Stomach (tissue), 9 donors: ENCODE results near the gene FOXJ3. TPM values are rescaled to one million over a fixed set of nuclear protein-coding genes. Genes with fewer than 3 reads are reported as not detected.
A peak's percentile ranks its signal among the peaks of the same experiment; 100 is the strongest.

Experiments used
- DNase-seq, 2 donors: peaks; one replicate each; pipeline versions ENCODE4 v3.0.0 to v3.0.0-alpha.2; 2013 to 2019
- H3K27ac ChIP-seq, 5 donors: fragments of 200-600 bp in 4 of 5; sonication (generic) in 4 of 5; one replicate each; pipeline ENCODE4 v1.5.1; 2013 to 2019; ENCODE audit warnings: mild to moderate bottlenecking in 1 of 5, moderate library complexity in 1 of 5
- H3K27me3 ChIP-seq, 3 donors: fragments of 200-600 bp; sonication (generic); one replicate each; pipeline ENCODE4 v1.5.1; 2017 to 2019; ENCODE audit warnings: mixed run types in 1 of 3
- H3K36me3 ChIP-seq, 4 donors: fragments of 200-600 bp; sonication (generic); 1 replicate in 3 of 4; 2 replicates in 1 of 4; pipeline ENCODE4 v1.5.1; 2016 to 2019
- H3K4me1 ChIP-seq, 4 donors: fragments of 200-600 bp; sonication (generic); one replicate each; pipeline ENCODE4 v1.5.1; 2016 to 2019
- H3K4me3 ChIP-seq, 4 donors: fragments of 200-600 bp; sonication (generic) in 3 of 4; one replicate each; pipeline ENCODE4 v1.5.1; 2016 to 2019; ENCODE audit warnings: mild to moderate bottlenecking in 1 of 4
- H3K9me3 ChIP-seq, 4 donors: fragments of 200-600 bp; sonication (generic); one replicate each; pipeline ENCODE4 v1.5.1; 2016 to 2019
- EP300 ChIP-seq: sonication (generic); formaldehyde crosslinking; IDR thresholded peaks from one replicate; pipeline ENCODE4 v1.6.1; 2017; ENCODE audit warnings: antibody characterized with exemption
- POLR2A ChIP-seq, 4 donors: fragments of 450-650 bp; IDR thresholded peaks; one replicate each; pipeline ENCODE4 v1.6.1; 2016; ENCODE audit warnings: antibody characterized with exemption in 4 of 4, control low read depth in 2 of 4, mild to moderate bottlenecking in 1 of 4, moderate library complexity in 1 of 4
- POLR2AphosphoS5 ChIP-seq, 3 donors: sonication (generic); formaldehyde crosslinking; IDR thresholded peaks; one replicate each; pipeline ENCODE4 v1.6.1; 2016; ENCODE audit warnings: antibody characterized with exemption in 3 of 3
- WGBS, 5 donors: extraction: QIAGEN DNeasy Blood & Tissue Kit in 3 of 5; methylation state at CpG; one replicate each; pipeline versions ENCODE4 v1.1.5 to v1.1.7; 2013 to 2018; 5-methylcytosine and 5-hydroxymethylcytosine counted together
- intact Hi-C: fragments of 100-400 bp; cut with DNase I; formaldehyde crosslinking; loops from one replicate; pipeline ENCODE4 v1.15.1; 2023; ENCODE audit warnings: low total_unique reads
- polyA plus RNA-seq, 3 donors: library from polyadenylated mRNA; stranded (reverse); fragments of 200-250 nt; gene quantifications; one replicate each; pipeline ENCODE4 v1.2.3, GENCODE V29; 2013
- total RNA-seq, 5 donors: library from RNA; depleted of rRNA; stranded (reverse); fragments of >200 nt; gene quantifications; one replicate each; pipeline versions ENCODE4 v1.1.0 to v1.2.3, GENCODE V29; 2014 to 2016
- TF ChIP-seq, protein P1 (sequence below), 7 experiments: fragments of 450-650 bp in 4 of 7; fragments of 200-600 bp in 3 of 7; sonication (generic) in 3 of 7; IDR thresholded peaks; one replicate each; pipeline ENCODE4 v1.5.1; 2016 to 2019; ENCODE audit warnings: antibody characterized with exemption in 7 of 7, control low read depth in 2 of 7, mild to moderate bottlenecking in 1 of 7
- donor health status: healthy with polysubstance abuse.
- donor health status: Bipolar disorder and iron deficiency.
- donor health status: healthy.

The FOXJ3 gene
- total and polyA plus RNA-seq, 8 donors = 8.3 to 57.3 (median 12.3) TPM

DNA sequence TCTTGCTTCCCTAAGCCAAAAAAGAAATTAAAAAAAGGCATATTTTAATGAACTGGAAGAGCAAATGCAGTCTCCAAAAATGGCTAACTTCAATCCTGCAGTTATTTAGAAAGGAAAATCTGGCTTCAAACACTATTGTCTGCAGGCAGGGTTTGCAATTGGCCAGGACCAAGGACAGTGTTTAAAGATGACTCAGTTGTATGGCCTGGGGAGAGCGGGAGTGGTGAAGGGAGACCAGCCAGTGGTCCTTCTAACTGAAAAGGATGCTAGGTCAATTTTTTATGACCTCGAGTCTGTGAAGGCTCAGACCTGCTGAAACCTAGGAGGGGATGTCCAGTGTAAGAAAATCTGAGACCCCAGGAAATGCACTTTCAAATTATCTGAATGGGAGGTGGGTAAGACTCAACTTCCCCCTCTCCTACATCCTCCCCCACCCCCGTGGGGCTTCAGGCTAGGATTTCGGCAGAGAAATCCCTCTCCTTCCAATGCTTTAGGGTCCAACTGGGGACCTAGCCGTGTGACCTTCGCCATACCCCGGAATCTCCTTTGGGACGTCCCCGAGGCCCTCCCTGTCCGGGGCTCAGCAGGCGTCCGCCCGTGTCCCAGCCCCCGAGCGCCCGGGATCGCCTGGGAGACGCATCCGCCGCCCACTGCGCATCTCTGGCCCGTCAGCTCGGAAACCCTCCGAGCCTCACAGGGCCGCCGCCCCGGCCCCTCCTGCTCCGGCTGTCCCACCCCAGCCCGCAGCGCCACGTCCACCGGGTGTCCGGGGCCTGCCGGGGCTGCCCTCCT is 45.0 kb upstream of the FOXJ3 start:
- no peak for TF ChIP-seq POLR2A (IDR thresholded peaks at IDR 0.05)
- intact Hi-C loops = no loop called here
- Histone ChIP-seq H3K27me3 (peaks cover 0 to 24% (median 7%) of the 10 kb centered on the region in 3 donors), H3K27ac (peak overlapping the region in 3 of 5 donors; percentile 33 to 78 (median 50)), H3K9me3 (no peaks in the 10 kb centered on the region), H3K36me3 (no peaks in the 10 kb centered on the region), H3K4me3 (peak overlapping the region; percentile 64 to 80 (median 68)), H3K4me1 (peaks cover 9 to 19% (median 12%) of the 10 kb centered on the region in 4 donors)
- WGBS, 5 donors = 2 to 10% (median 2%) methylated on average over 6 to 34 of the region's 34 CpGs
- DNase-seq = peak in 1 of 2 donors; percentile 50

DNA sequence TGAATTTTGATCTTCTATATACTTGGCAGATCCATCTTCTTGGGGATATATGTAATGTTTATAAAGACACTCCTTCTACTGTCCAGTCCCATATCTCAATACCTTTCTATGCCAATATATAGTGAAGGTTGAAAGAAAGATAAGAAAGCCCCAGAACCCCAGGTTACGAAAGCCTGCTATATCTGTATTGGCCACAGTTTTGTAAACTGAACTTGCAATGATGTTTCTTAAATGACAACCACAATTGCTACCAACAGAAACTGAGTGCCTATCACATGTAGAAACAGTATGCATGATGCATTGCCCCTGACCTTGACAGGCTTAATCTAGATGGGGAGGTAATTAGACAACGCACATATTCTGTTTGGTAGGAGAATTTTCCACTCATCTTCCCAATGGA is 37.8 kb upstream of the FOXJ3 start:
- DNase-seq = no peak
- intact Hi-C loops = no loop called here
- WGBS, 5 donors = 74 to 84% (median 79%) methylated on average over 2 of the region's 2 CpGs
- Histone ChIP-seq H3K4me3 (no peak overlapping the region), H3K27ac (no peak overlapping the region), H3K9me3 (no peaks in the 10 kb centered on the region), H3K27me3 (no peaks in the 10 kb centered on the region), H3K4me1 (no peaks in the 10 kb centered on the region), H3K36me3 (no peaks in the 10 kb centered on the region)
- TF ChIP-seq, protein P1, sequence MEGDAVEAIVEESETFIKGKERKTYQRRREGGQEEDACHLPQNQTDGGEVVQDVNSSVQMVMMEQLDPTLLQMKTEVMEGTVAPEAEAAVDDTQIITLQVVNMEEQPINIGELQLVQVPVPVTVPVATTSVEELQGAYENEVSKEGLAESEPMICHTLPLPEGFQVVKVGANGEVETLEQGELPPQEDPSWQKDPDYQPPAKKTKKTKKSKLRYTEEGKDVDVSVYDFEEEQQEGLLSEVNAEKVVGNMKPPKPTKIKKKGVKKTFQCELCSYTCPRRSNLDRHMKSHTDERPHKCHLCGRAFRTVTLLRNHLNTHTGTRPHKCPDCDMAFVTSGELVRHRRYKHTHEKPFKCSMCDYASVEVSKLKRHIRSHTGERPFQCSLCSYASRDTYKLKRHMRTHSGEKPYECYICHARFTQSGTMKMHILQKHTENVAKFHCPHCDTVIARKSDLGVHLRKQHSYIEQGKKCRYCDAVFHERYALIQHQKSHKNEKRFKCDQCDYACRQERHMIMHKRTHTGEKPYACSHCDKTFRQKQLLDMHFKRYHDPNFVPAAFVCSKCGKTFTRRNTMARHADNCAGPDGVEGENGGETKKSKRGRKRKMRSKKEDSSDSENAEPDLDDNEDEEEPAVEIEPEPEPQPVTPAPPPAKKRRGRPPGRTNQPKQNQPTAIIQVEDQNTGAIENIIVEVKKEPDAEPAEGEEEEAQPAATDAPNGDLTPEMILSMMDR (IDR thresholded peaks at IDR 0.05) = no peak
- TF ChIP-seq EP300 (no peak), POLR2A (IDR thresholded peaks at IDR 0.05) (no peak), POLR2AphosphoS5 (IDR thresholded peaks at IDR 0.05) (no peak)

DNA sequence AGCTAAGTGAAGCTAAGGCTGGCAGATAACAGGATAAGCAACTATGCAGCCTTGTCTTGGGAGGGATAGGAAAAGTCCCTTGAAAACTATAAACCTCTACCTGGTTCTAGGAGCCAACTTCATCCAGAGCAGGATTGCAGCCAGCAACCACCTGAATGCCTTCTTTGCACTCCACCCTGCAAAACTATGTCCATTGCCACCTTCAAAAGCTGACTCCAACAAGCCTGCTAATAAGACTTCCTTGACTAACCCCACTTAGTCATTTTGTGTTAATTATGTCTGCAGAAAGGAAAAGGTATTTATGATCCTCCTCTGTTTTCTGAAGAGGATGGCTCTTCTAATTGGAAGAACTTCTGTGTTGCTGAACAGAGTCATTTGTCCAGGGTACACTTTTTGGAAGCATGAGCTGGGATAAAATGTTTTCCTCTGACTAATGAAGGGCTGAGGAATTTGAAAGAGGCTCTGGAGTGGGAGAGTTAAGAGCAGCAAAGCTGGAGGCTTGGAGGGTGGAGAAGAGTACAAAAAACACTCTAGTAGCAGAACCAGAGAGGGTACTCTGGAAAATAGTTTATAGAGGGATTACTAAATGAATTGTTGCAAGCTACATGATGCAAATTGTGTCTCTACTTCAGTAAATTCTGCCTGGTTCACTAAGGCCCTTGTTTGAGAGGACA is 36.0 kb upstream of the FOXJ3 start:
- Histone ChIP-seq H3K27me3 (no peaks in the 10 kb centered on the region), H3K4me3 (no peak overlapping the region), H3K36me3 (no peaks in the 10 kb centered on the region), H3K27ac (no peak overlapping the region), H3K9me3 (no peaks in the 10 kb centered on the region), H3K4me1 (no peaks in the 10 kb centered on the region)
- intact Hi-C loops = no loop called here
- no peak for DNase-seq
- TF ChIP-seq, protein P1 (IDR thresholded peaks at IDR 0.05) = no peak
- TF ChIP-seq POLR2A (IDR thresholded peaks at IDR 0.05) (no peak), EP300 (no peak), POLR2AphosphoS5 (IDR thresholded peaks at IDR 0.05) (no peak)

DNA sequence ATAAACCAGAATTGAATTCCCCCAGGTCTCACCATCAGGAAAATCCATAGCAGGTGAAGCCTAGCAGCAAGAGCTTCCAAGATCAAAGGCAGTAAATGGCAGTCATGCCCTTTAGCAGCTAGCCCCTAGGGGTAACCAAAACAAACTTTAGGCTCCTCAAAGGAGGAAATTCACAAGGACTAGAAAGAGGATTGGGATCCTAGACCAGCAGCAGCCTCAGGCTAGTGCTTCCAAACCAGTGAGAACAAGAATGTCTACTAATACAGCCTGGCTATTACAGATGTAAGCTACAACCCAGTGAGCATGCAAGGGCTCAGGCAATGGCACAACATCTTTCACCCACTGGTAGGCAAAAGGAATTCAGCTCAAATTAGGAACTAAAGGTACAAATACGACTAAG is 34.4 kb upstream of the FOXJ3 start:
- Histone ChIP-seq H3K27me3 (no peaks in the 10 kb centered on the region), H3K36me3 (no peaks in the 10 kb centered on the region), H3K4me1 (no peaks in the 10 kb centered on the region), H3K4me3 (no peak overlapping the region), H3K9me3 (no peaks in the 10 kb centered on the region), H3K27ac (no peak overlapping the region)
- WGBS, 5 donors = 87 to 91% (median 89%) methylated on average over 1 of the region's 1 CpG
- TF ChIP-seq, protein P1 (IDR thresholded peaks at IDR 0.05) = no peak
- TF ChIP-seq POLR2AphosphoS5 (IDR thresholded peaks at IDR 0.05) (no peak), POLR2A (IDR thresholded peaks at IDR 0.05) (no peak), EP300 (no peak)
- no peak for DNase-seq
- intact Hi-C loops = no loop called here
